Right lobe of liver (tissue), 6 donors: ENCODE data around the gene NME3. TPM values are rescaled to one million over a fixed set of nuclear protein-coding genes. Genes with fewer than 3 reads are reported as not detected.

ENCODE experiments used
- ATAC-seq, 4 donors: fragments of 200-7000 bp; cut with Tn5 transposase; one replicate each; pipeline ENCODE4 v1.9.1; 2020; ENCODE audit warnings: mild to moderate bottlenecking in 4 of 4, moderate library complexity in 4 of 4
- DNase-seq, 3 donors: peaks; one replicate each; pipeline ENCODE4 v3.0.0-alpha.2; 2020
- H3K27ac ChIP-seq, 3 donors: fragments of 200-600 bp; one replicate each; pipeline ENCODE4 v1.8.0; 2022
- H3K27me3 ChIP-seq, 2 donors: fragments of 200-600 bp; one replicate each; pipeline ENCODE4 v1.8.0; 2022
- H3K36me3 ChIP-seq, 4 donors: fragments of 200-600 bp; sonication (generic) in 1 of 4; one replicate each; pipeline versions ENCODE4 v1.5.1 to v1.8.0; 2017 to 2022; ENCODE audit warnings: control low read depth in 1 of 4
- H3K4me1 ChIP-seq, 4 donors: fragments of 200-600 bp; sonication (generic) in 1 of 4; one replicate each; pipeline versions ENCODE4 v1.5.1 to v1.8.0; 2017 to 2022; ENCODE audit warnings: control low read depth in 1 of 4
- H3K4me3 ChIP-seq, 3 donors: fragments of 200-600 bp; one replicate each; pipeline ENCODE4 v1.8.0; 2022
- H3K9me3 ChIP-seq, 4 donors: fragments of 200-600 bp; sonication (generic) in 1 of 4; one replicate each; pipeline versions ENCODE4 v1.5.1 to v1.8.0; 2017 to 2022; ENCODE audit warnings: control low read depth in 1 of 4
- CTCF ChIP-seq, 4 donors: fragments of 200-600 bp in 3 of 4; fragments of 450-650 bp in 1 of 4; IDR thresholded peaks; one replicate each; pipeline versions ENCODE4 v1.5.1 to v1.8.0; 2016 to 2022; ENCODE audit warnings: antibody characterized with exemption in 4 of 4, mild to moderate bottlenecking in 2 of 4
- POLR2A ChIP-seq: fragments of 450-650 bp; IDR thresholded peaks from one replicate; pipeline ENCODE4 v1.6.1; 2017; ENCODE audit warnings: antibody characterized with exemption, mild to moderate bottlenecking
- WGBS: methylation state at CpG from one replicate; pipeline ENCODE4 v1.1.6; 2018; ENCODE audit warnings: low coverage, low lambda C conversion rate; ENCODE audit not compliant: insufficient coverage; ENCODE audit errors: missing lambda C conversion rate; 5-methylcytosine and 5-hydroxymethylcytosine counted together
- intact Hi-C, 2 donors: fragments of 100-400 bp; cut with DNase I; formaldehyde crosslinking; loops; one replicate each; pipeline versions ENCODE4 v1.11.2 to v1.14.1; 2022
- total RNA-seq, 6 experiments: library from RNA; depleted of rRNA in 2 of 6; stranded (reverse); fragments of >200 nt in 2 of 6; fragmentation: NEBNext Ultra II Directional in 3 of 6; extraction: Animal tissue kit (Norgen Biotek cat#: 25700) in 3 of 6; gene quantifications; one replicate each; pipeline versions ENCODE4 v1.1.0 to v1.2.4, GENCODE V29; 2016 to 2023
- donor health status: DM: no; HTN: yes; CAD: no.
- donor health status: DM: no; HTN: no; CAD: no.
- donor health status: DM: no; HTN: no; CAD: no.
- donor health status: DM: no; HTN: yes; CAD: no.
- donor health status: DM: no; HTN: yes; CAD: no.

The NME3 gene
- total RNA-seq, 6 experiments from 2014 or later, result 17.9 to 36.1 (median 23.2) TPM

- H3K4me3 ChIP-seq, result no peak overlapping the region
- no peaks in the 10 kb centered on the region for H3K27me3 ChIP-seq
- H3K4me1 ChIP-seq, result peaks cover 0 to 11% (median 0%) of the 10 kb centered on the region in 4 donors
- intact Hi-C loops, result no loop called here
- H3K36me3 ChIP-seq, result peaks cover 0 to 40% (median 2%) of the 10 kb centered on the region in 4 donors
- DNase-seq (no peak), ATAC-seq (no peak)
- TF ChIP-seq POLR2A (no peak), CTCF (IDR thresholded peaks at IDR 0.05) (no peak)
- WGBS, result no CpG with 5 or more reads among the region's 18 CpGs
- no peak overlapping the region for H3K27ac ChIP-seq
- no peaks in the 10 kb centered on the region for H3K9me3 ChIP-seq
Measured at GRCh38 chr16:1766701-1767100, 4.6 kb downstream of the NME3 start.

GRCh38 chr16:1766231-1766630 is 5.1 kb downstream of the NME3 start:
- Histone ChIP-seq H3K27ac (no peak overlapping the region), H3K4me3 (no peak overlapping the region), H3K4me1 (peaks cover 0 to 11% (median 0%) of the 10 kb centered on the region in 4 donors), H3K36me3 (peaks cover 0 to 40% (median 2%) of the 10 kb centered on the region in 4 donors), H3K27me3 (no peaks in the 10 kb centered on the region), H3K9me3 (no peaks in the 10 kb centered on the region)
- intact Hi-C loops, result no loop called here
- 90% methylated on average over 3 of the region's 19 CpGs for WGBS
- ATAC-seq (no peak), DNase-seq (no peak)
- TF ChIP-seq POLR2A, result no peak
- TF ChIP-seq CTCF (IDR thresholded peaks at IDR 0.05), result no peak

- DNase-seq (no peak), ATAC-seq (no peak)
- Histone ChIP-seq H3K4me3 (no peak overlapping the region), H3K9me3 (no peaks in the 10 kb centered on the region), H3K27me3 (no peaks in the 10 kb centered on the region), H3K27ac (no peak overlapping the region), H3K4me1 (peaks cover 0 to 10% (median 0%) of the 10 kb centered on the region in 4 donors), H3K36me3 (peaks cover 0 to 40% (median 3%) of the 10 kb centered on the region in 4 donors)
- intact Hi-C loops, result no loop called here
- TF ChIP-seq POLR2A (no peak), CTCF (IDR thresholded peaks at IDR 0.05) (no peak)
- 80% methylated on average over 2 of the region's 22 CpGs for WGBS
Measured at GRCh38 chr16:1765826-1766225, 5.5 kb downstream of the NME3 start.

GRCh38 chr16:1764971-1765370 is 6.4 kb downstream of the NME3 start:
- H3K4me3 ChIP-seq, result no peak overlapping the region
- ATAC-seq (no peak), DNase-seq (no peak)
- no peaks in the 10 kb centered on the region for H3K27me3 ChIP-seq
- peaks cover 0 to 1% (median 0%) of the 10 kb centered on the region in 4 donors for H3K4me1 ChIP-seq
- peaks cover 0 to 46% (median 6%) of the 10 kb centered on the region in 4 donors for H3K36me3 ChIP-seq
- intact Hi-C loops, result no loop called here
- H3K27ac ChIP-seq, result no peak overlapping the region
- H3K9me3 ChIP-seq, result no peaks in the 10 kb centered on the region
- no CpG with 5 or more reads among the region's 21 CpGs for WGBS
- TF ChIP-seq POLR2A (no peak), CTCF (IDR thresholded peaks at IDR 0.05) (no peak)
